Measurements from ENCODE around the gene TTC1.
"Not testable (repeated sequence)": the region's sequence is repeated elsewhere in the genome, so short reads cannot be mapped to it uniquely, and the experiment has no call there.

Gene TTC1

DNA sequence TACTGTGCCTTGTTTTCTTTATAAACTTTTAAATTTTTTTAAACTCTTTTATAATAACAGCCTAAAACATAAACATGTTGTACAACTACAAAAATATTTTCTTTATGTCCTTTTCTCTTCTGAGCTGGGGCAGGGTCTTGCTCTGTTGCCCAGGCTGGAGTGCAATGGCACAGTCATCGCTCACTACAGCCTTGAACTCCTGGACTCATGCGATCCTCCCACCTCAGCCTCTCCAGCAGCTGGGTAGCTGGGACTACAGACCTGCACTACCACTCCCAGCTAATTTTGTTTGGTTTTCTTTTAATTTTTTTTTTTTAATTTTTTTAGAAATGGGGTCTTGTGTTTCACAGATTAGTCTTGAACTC lies 31.5 kb downstream of the TTC1 start:
- no peak for DNase-seq (ENCODE audit: low spot score)

DNA sequence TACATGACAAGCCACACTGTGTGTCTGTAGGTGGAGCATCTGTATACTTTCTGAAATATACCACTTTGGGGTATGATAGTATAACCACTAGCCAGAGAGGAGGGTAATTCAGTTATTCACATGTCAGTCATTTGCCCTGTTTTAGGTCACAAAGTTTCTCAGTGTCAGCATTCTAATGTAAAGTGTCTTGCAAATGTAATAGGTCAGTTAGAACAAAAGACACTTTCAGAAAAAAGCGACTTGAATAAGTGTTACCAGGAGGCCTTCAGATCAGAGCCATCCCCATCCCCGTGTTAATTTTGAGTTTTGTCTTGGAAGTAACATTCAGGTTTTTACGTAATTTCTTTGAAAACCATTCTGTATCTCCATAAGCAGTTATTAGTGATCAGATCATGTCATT lies 33.7 kb downstream of the TTC1 start:
- DNase-seq (ENCODE audit: low spot score) = no peak

DNA sequence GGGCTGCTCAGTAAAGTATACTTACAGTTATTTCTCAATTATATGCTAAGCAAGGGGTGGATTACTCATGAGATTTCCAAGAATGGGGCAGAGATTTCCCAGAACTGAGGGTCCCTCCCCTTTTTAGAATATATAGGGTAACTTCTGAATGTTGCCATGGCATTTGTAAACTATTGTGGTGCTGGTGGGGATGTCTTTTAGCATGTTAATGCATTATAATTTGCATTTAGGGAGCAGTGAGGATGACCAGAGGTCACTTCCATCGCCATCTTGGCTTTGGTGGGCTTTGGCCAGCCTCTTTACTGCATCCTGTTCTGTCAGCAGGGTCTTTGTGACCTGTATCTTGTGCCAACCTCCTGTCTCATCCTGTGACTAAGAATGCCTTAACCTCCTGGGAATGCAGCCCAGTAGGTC lies 35.5 kb downstream of the TTC1 start:
- DNase-seq (ENCODE audit: low spot score) = no peak

DNA sequence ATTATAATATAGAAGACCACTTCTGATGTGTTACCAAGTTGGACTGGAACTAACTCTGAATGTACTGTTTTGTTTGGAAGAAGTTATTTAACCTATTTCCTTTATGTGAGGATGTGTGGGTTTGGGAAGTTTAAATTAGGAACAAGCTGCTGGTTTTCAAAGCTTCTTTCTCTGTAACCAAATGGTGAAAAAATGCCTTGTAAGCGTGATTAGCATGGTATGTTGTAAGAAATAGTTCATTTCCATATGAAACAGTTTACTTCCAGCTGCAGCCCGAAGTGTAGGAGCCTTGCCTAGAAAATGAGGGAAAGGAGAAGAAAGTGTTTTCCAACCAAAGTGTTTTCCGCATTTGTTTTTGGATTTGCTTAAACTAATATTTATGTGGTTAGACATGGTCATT lies 36.0 kb downstream of the TTC1 start:
- DNase-seq (ENCODE audit: low spot score) = no peak

DNA sequence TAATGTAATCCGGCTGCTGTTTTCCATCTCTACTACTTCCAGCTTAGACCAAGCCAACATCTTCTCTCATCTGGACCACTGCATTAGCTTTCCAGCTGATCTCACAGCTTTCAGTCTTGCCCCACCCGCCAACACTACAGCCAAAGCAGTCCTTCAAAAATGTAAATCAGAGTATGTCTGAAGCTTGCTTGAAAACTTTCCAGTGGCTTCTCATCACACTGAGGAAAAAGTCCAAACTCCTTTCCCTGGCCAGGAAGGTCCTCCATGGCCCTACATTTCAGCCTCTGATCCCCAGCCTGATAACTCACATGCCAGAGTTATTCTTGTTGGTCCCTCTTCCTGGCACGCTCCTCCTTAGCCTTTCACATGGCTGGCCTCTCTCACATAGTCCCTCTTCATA lies 38.5 kb downstream of the TTC1 start:
- DNase-seq (ENCODE audit: low spot score) = no peak

DNA sequence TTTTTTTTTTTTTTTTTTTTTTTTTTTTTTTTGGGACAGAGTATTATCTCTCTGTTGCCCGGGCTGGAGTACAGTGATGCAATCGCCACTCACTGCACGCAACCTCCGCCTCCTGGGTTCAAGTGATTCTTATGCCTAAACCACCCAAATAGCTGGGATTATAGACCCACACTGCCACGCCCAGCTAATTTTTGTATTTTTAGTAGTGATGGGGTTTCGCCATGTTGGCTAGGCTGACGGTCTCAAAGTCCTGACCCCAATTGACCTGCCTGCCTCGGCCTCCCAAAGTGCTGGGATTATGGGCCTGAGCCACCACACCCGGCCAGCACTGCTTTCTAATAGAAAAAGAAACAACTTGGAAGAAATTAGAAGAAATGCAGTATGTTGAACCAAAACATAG lies 39.2 kb downstream of the TTC1 start:
- no peak for DNase-seq (ENCODE audit: low spot score)

DNA sequence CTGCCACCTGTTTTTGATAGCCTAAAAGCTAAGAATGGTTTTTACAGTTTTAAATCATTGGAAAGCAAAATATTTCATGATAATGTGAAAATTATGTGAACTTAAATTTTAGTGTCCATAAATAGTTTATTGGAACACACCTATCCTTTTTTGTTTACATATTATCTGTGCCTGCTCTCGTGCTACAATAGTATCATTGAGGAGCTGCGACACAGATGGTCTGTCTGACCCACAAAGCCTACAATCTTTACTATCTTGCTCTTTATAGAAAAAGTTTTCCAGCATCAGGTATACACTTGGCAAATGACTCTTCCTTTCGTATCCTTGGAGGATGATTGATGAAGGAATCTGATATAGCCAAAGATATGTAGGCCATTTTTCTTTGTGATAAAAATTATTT lies 40.2 kb downstream of the TTC1 start:
- no peak for DNase-seq (ENCODE audit: low spot score)

DNA sequence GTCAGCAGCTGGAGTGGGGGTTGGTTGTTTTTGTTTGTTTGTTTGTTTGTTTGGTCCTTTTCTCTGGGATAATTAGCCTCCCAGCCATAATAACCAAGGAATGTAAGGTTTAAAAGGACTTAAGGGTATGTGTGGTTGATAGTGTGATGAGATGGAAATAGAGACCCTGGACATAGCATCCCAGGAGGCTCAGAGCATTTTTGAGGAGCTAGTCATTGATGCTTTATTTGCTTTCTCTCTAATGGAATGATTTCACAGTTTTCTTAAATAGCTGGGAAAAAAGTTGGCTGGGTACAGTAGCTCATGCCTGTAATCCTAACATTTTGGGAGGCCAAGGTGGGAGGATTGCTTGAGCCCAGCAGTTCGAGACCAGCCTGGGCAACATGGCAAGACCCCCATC lies 45.1 kb downstream of the TTC1 start:
- DNase-seq (ENCODE audit: low spot score) = no peak

DNA sequence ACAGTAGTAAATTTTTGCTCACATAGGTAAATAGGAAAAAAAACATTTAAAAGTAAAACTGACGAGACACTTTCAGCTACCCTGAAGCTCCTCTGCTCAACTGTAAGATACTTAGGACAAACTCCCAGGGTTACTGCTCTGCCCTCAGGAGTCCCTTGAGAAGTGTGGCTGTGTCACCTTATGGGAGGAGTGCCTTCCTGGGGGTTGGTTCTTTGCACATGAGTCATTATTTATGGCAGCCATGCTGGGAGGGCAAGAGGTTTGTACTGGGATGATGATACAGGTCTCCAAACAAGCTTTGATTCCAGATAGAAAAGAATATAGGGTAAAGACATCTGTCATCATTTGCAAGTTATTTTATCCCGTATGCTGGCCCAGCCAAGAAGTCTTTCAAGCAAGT lies 45.9 kb downstream of the TTC1 start:
- DNase-seq (ENCODE audit: low spot score) = no peak

DNA sequence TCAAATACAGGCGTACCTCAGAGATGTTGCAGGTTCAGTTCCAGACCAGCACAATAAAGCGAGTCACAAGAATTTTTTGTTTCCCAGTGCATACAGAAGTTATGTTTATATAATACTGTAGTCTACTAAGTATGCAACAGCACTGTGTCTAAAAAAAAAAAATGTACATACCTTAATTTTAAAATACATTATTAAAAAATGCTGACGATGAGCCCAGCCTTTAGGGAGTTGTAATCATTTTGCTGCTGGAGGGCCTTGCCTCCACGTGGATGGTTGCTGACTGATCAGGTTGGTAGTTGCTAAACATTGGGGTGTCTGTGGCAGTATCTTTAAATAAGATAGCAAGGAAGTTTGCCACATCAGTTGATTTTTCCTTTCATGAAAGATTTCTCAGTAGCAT lies 48.3 kb downstream of the TTC1 start:
- no peak for DNase-seq (ENCODE audit: low spot score)

DNA sequence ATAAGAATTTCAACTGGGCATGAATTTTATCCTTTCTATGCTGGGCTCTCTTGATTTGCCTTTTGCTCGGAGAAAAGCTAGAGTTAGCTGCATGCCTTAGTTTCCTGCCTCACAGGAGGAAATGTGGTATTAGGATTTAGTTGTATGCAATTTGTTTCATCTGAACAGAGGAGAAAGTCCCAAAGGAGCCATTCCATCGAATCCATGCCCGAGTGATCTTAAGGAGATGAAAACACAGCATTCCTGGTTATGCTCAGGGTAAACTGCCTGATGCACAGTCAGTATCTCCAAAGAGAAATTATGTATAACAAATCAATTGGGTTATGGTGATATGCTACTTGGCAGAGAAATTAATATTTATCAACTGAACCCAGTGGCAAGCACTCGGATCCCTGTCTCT lies 51.1 kb downstream of the TTC1 start:
- no peak for DNase-seq (ENCODE audit: low spot score)

DNA sequence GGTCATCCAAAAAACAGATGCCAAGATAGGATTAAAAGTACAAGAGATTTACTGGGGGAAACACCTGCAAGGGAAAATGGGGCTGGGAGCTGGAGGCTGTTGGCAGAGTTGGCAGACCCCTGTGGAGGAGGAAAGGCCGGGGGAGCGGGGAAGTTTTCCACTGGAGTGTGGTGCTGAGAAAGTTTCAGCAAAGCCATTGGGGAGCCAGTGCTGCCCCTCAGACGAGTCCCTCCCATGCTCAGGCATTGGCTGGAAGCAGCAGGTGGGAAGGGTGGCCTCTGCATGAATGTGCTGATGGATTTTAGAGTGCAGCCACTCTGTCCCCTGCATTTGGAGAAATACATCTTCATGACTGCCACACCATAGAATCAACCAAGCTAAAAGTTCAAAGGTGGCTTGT lies 52.8 kb downstream of the TTC1 start:
- DNase-seq (ENCODE audit: low spot score) = no peak

DNA sequence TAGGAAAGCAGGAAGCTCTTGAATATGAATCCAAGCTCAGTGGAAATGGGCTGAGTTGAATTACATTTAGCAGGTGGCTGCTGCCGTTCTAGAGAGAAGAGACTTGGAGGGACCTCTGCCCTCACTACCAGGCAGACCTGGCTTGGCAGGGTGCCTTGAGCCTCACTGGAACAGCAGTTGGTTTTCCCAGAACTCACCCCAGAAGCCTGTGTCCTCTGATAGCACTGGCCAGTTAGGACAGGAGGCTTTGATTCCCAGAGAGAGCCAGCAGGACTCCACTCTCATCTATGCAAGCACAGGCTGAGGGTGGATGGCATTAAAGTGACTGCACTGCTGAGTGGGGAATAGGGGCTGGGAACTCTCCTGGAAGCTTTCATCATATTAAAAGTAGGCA lies 55.5 kb downstream of the TTC1 start:
- DNase-seq (ENCODE audit: low spot score) = no peak

DNA sequence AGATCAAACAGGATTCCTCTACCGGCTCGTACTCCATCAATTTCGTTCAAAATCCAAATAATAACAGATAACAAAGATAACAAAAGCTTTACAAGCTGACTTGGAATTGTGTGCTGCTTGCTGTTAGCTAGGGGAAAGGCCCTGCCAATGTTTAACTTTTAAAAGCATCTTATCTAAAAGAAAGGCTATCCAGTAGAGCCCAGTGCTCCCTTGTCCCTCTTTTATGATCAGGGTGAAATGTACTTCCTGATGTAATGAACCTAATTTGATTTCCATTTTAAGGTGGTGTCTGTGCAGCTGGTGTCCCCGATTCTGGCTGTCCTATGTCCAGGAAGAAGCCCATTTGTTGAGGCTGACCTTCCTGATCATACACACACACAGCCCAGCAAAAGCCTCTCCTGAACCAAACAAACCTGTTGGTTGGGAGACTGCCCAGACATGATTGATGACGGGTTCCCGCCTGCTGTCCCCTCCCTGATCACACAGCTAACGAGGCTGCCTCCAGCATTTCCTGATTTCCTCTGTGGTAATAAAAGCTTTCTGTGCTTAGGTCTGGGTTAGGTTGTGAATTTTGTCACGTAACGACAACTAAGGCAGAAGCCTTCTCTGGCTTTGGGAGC lies 56.2 kb downstream of the TTC1 start:
- no peak for DNase-seq (ENCODE audit: low spot score)

DNA sequence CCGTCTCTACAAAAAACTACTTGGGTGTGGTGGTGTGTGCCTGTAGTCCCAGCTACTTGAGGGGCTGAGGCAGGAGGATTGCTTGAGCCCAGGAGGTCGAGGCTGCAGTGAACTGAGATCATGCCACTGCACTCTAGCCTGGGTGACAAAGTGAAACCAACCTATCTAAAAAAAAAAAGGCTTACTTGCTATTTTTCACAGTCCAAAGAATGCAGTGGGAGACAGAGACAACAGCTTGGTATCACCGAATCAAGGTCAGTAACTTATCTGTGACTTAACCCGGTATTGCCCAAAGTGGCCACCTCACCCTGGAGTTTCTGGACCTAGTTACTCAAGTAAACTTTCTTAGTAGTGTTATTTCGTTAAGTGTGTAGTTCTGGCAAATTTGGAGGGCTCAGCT lies 60.2 kb downstream of the TTC1 start:
- DNase-seq (ENCODE audit: low spot score) = not testable (repeated sequence)

DNA sequence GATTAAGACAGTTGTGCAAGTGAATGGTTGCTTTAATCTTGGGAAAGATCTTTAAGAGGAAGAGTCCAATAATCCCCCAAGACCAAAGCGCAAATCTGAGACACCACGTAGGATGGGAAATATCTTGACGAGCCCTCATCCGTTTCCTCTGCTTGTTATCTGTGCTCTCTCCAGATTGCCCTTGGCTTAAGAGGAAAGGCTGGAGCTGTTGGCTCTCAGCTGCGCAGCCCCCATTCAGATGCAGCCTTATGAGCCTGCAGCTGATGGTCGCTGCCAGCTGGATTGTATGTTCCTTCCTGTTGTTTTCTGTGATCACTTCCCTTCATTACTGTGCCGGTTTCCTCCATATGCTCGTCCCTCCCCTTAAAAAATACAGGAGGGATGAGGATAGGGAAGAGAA lies 62.6 kb downstream of the TTC1 start:
- no peak for DNase-seq (ENCODE audit: low spot score)

DNA sequence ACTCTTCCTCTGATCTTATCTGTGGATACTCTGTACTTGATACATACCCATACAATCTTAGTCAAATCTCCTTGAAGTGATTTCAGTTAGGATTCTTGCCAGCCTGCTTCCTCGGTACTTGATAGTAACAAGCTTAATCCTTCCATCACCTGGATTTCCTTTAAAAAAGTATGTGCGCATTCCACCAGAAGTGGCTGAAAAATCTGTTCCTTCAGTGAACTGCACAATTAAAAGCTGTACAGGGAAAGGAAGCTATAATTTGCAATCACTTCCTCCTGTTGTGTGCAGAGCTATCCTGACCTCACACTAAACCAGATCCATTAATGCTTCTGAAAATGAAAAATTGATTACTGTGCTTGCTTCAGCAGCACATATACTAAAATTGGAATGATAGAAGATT lies 63.0 kb downstream of the TTC1 start:
- no peak for DNase-seq (ENCODE audit: low spot score)

DNA sequence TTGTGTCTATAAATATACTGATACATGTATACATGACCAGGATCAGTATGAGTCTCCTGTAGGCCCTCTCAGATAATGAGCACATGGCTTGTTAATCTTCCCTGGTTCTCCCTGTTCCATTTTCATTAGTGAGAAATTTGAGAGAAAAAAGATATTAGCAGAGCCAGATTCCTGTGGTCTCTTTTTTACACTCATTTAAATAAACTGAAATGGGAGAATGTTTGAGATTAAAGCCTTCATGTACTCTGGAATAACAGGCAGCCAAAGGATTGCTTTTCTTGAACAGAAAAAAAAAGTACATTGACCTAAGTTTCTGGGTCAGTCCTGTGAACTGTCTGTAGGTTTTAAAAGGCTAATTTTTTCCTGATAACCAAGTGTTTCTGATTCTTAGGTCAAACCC lies 66.1 kb downstream of the TTC1 start:
- no peak for DNase-seq (ENCODE audit: low spot score)

DNA sequence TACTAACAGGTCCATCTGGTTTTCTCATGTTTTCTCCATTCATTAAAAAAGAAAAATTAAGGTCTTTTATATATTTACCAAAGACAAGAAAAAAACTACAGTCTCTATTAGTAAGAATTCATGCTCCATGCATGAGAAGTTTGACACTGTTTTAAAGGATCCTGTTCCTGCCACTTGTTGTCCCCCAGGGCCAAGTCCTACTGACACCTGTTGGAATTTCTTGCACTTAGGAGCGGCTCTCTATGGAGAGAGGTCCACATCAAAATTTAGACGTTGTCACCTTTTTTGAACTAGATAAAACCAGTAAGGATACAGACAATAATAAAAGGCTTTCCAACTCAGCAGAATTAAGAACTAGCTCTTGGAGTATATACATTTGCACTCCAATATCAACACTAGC lies 68.1 kb downstream of the TTC1 start:
- DNase-seq (ENCODE audit: low spot score) = no peak

DNA sequence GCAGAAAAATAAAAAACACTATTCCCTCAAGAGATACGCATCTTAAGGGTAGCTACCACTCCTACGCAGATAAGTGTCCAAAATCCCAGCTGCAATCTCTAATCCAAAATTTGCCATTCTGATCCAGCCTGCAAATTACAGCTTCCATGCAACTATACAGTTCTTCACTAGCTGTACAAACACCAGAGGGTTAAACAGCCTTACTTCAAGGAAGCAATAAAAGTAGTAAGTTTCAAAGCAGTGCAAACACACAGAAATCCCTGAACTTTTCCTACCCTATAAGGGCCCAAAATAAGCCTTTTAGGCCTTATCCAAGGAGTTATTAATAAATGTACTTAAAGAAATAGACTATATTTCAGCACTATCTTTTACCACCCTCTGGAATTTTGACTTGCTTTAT lies 70.8 kb downstream of the TTC1 start:
- no peak for DNase-seq (ENCODE audit: low spot score)

DNA sequence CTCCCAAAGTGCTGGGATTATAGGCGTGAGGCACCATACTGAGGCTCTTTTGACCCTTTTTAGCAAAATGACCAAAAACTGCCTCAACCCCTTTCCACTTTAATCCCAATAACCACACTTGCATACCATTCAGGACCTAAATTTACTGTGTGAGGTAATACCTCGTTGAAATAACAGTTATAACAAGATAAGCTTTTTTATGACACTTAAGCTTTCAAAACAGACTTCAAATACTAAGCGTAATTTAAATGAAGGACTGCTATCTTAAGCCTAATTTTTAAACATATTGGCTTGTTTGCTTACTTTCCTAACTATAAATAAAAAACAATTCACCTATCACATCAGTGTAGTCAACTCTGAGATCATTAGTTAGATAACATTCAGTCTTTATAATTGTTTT lies 72.6 kb downstream of the TTC1 start:
- DNase-seq (ENCODE audit: low spot score) = no peak

DNA sequence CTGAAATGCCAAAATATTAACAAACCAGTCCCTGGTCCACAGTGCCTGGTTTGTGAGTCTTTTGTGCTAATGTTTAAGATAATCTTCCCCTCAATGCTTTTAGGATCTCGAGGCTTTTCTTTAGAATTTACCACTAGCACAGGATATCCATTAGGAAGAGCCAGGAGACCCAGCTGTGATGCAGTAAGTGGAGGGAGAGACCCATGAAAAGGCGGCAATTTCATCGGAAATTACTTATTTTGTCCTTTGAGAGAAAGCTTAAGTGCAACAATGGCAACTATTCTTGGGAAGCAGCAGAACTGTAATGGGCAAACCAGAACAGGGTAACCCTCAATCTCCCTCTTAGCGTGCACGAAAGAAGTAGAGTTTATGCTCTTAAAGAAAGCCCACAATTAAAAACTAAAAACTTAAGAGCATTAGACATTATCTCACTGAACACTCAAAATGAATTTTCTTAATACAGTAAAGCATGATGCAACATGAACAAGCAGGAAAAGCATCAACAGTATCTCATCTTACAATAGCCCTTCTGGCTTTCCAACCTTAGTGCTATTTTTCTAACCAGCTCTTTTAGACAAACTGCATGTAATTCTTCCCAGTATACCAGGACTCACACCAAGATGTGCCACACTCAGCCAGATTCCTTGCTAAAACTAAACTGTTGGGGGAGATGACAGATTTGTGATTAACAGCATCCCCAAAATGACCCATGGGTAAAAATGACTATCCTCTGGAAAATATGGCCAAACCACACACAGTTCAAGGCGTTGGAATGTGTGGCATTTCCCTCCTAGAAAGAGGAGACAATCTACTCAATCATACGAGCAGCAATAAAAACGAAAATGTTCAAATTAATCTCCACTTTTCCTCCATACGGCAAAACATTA lies 73.9 kb downstream of the TTC1 start:
- no peak for DNase-seq (ENCODE audit: low spot score)

DNA sequence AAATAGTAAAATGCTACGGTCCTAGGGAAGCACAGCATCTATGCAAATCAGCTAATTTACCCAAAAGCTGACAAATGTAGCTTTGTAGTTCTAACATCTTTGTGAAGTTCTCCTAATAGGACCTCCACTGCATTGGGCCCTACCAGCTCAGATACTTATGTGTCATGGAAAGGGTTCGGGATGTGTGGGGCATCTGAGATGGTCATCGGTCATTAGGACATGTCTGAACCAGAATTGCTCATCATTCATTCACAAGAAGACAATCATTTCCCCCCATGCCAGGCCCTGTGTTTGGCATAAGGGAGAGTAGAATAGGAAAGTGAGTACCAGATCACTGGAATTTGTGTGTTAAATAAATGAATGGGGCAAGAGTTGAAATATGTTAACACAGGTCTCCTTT lies 74.6 kb downstream of the TTC1 start:
- no peak for DNase-seq (ENCODE audit: low spot score)

DNA sequence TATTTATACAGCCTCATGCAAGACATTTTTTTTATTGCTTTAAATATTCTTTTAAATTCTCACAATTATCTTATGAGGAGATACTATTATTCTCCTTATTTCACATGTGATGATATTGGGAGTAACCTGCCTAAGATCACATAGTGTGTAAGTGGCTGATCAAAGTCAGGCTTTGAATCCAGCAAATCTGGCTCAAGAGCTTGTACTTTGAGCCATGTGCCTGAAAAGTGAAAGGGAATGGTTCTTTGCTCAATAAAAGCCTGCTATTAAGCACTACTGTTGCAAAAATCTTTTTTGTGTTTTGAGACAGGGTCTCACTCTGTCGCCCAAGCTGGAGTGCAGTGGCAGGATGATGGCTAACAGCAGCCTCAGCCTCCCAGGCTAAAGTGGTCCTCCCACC lies 75.2 kb downstream of the TTC1 start:
- no peak for DNase-seq (ENCODE audit: low spot score)

All from CD4-positive, alpha-beta T cell treated with Interleukin-6 at 100 ng/mL for 8 hours (primary cell).